CD8-positive, alpha-beta memory T cell (primary cell): ENCODE measurements around the gene TGIF2. TPM values are rescaled to one million over a fixed set of nuclear protein-coding genes. Genes with fewer than 3 reads are reported as not detected.

Source experiments
- CTCF ChIA-PET: fragments of 350-600 bp; sonication (Branson Sonifier 250); formaldehyde crosslinking; loops from one replicate; lab custom pipeline; 2021; ENCODE audit warnings: antibody characterized with exemption; lab: Charles Lee
- POLR2A ChIA-PET: fragments of 350-600 bp; sonication (Branson Sonifier 250); formaldehyde crosslinking; loops from one replicate; lab custom pipeline; 2021; ENCODE audit warnings: antibody characterized with exemption; lab: Charles Lee
- DNase-seq, 5 donors: peaks; one replicate each; pipeline versions ENCODE4 v3.0.0 to v3.0.0-alpha.2; 2020 to 2022; ENCODE audit warnings: mixed read lengths in 1 of 5
- H3K27ac ChIP-seq: one replicate; pipeline ENCODE4 v1.7.0; 2013; ENCODE audit warnings: low read depth, mild to moderate bottlenecking, low read length, moderate library complexity
- H3K27me3 ChIP-seq: 2 replicates; pipeline ENCODE4 v1.7.0; 2013; ENCODE audit warnings: low read length, mild to moderate bottlenecking; ENCODE audit not compliant: insufficient read depth, poor library complexity, severe bottlenecking
- H3K36me3 ChIP-seq: 2 replicates; pipeline ENCODE4 v1.7.0; 2013; ENCODE audit warnings: mild to moderate bottlenecking, low read length, moderate library complexity; ENCODE audit not compliant: insufficient read depth
- H3K4me1 ChIP-seq: 2 replicates; pipeline ENCODE4 v1.7.0; 2013; ENCODE audit warnings: mild to moderate bottlenecking, low read length, moderate library complexity; ENCODE audit not compliant: insufficient read depth
- H3K4me3 ChIP-seq: 2 replicates; pipeline ENCODE4 v1.7.0; 2013; ENCODE audit warnings: mild to moderate bottlenecking, low read length
- H3K9me3 ChIP-seq: 2 replicates; pipeline ENCODE4 v1.7.0; 2013; ENCODE audit warnings: mild to moderate bottlenecking, low read length
- H3K27ac Mint-ChIP-seq, 8 donors: one replicate each; pipeline ENCODE4 v1.8.0; 2020 to 2021; ENCODE audit warnings: mixed read lengths in 8 of 8, mild to moderate bottlenecking in 6 of 8, inconsistent platforms in 3 of 8, moderate library complexity in 3 of 8
- H3K27me3 Mint-ChIP-seq, 2 donors: one replicate each; pipeline ENCODE4 v1.8.0; 2020 to 2021; ENCODE audit warnings: mixed read lengths in 2 of 2, mild to moderate bottlenecking in 1 of 2, moderate library complexity in 1 of 2
- H3K36me3 Mint-ChIP-seq, 3 donors: one replicate each; pipeline ENCODE4 v1.8.0; 2020 to 2021; ENCODE audit warnings: mixed read lengths in 3 of 3, inconsistent platforms in 1 of 3, mild to moderate bottlenecking in 1 of 3
- H3K4me1 Mint-ChIP-seq, 3 donors: one replicate each; pipeline ENCODE4 v1.8.0; 2020 to 2021; ENCODE audit warnings: mixed read lengths in 3 of 3, inconsistent platforms in 1 of 3, mild to moderate bottlenecking in 1 of 3
- H3K4me3 Mint-ChIP-seq, 7 donors: one replicate each; pipeline ENCODE4 v1.8.0; 2020 to 2021; ENCODE audit warnings: mixed read lengths in 7 of 7, mild to moderate bottlenecking in 6 of 7, moderate library complexity in 4 of 7, inconsistent platforms in 2 of 7
- H3K9me3 Mint-ChIP-seq, 5 donors: one replicate each; pipeline ENCODE4 v1.8.0; 2020 to 2022; ENCODE audit warnings: mixed read lengths in 5 of 5, mild to moderate bottlenecking in 3 of 5, moderate library complexity in 2 of 5, inconsistent platforms in 1 of 5
- polyA plus RNA-seq: library from polyadenylated mRNA; unstranded; fragments of 300-500 nt; fragmentation: Illumina TruSeq; gene quantifications from one replicate; pipeline ENCODE4 v1.2.3, GENCODE V29; 2021
- total RNA-seq, 2 experiments: library from RNA; stranded (reverse); gene quantifications; one replicate each; pipeline ENCODE4 v1.2.3, GENCODE V29; 2021

TGIF2 gene
- total and polyA plus RNA-seq, 3 experiments from 2014 or later: 24.6 to 49.8 (median 46.1) TPM

- Histone ChIP-seq H3K4me3 (no peak overlapping the region), H3K27me3 (no peaks in the 10 kb centered on the region), H3K9me3 (peaks cover 7% of the 10 kb centered on the region), H3K4me1 (peaks cover 15% of the 10 kb centered on the region), H3K27ac (no peak overlapping the region), H3K36me3 (no peaks in the 10 kb centered on the region)
- peak overlapping the region in 6 of 8 donors; percentile 12 to 98 (median 57) for H3K27ac Mint-ChIP-seq
- ChIA-PET CTCF (interaction anchor here (1.8 kb wide), 1 partner anchor 35 kb away, joined by 6 read pairs; the partner anchor contains the start of gene RAB5IF), POLR2A (no interaction called here)
- peaks cover 0 to 3% of the 10 kb centered on the region in 2 donors for H3K27me3 Mint-ChIP-seq
- H3K9me3 Mint-ChIP-seq: peaks cover under 1 to 11% (median 4%) of the 10 kb centered on the region in 5 donors
- DNase-seq: no peak
- peaks cover 0 to 4% (median 1%) of the 10 kb centered on the region in 3 donors for H3K36me3 Mint-ChIP-seq
- no peak overlapping the region for H3K4me3 Mint-ChIP-seq
- H3K4me1 Mint-ChIP-seq: peaks cover 17 to 23% (median 21%) of the 10 kb centered on the region in 3 donors
Observed at GRCh38 chr20:36569847-36570429, 3.5 kb upstream of the TGIF2 start.

- Mint-ChIP-seq H3K9me3 (peaks cover 0 to under 1% (median 0%) of the 10 kb centered on the region in 5 donors), H3K4me1 (peaks cover 30 to 40% (median 37%) of the 10 kb centered on the region in 3 donors), H3K36me3 (peaks cover 0 to 10% (median 0%) of the 10 kb centered on the region in 3 donors), H3K4me3 (peak overlapping the region; percentile 86 to 94 (median 90)), H3K27me3 (peaks cover 0 to 3% of the 10 kb centered on the region in 2 donors), H3K27ac (peak overlapping the region; percentile 97 to 100 (median 98))
- Histone ChIP-seq H3K4me1 (peaks cover 27% of the 10 kb centered on the region), H3K27me3 (no peaks in the 10 kb centered on the region), H3K4me3 (peak overlapping the region; percentile 52), H3K27ac (peak overlapping the region; percentile 91), H3K9me3 (no peaks in the 10 kb centered on the region), H3K36me3 (no peaks in the 10 kb centered on the region)
- ChIA-PET CTCF (interaction anchor here (1.0 to 4.2 kb wide), 8 partner anchors 12 to 183 kb away, joined by 3 to 42 read pairs (median 5); partner anchors contain the start of gene RAB5IF), POLR2A (interaction anchor here (0.5 to 3.7 kb wide), 9 partner anchors 21 to 192 kb away, joined by 3 to 49 read pairs (median 5); partner anchors contain the start of genes RAB5IF and SLA2)
- peak in 1 of 5 donors; percentile 43 for DNase-seq
Observed at GRCh38 chr20:36571564-36572504, 1.6 kb upstream of the TGIF2 start.

GRCh38 chr20:36572701-36573102, 695 bp upstream of the TGIF2 start:
- CTCF ChIA-PET: interaction anchor here (0.5 to 4.2 kb wide), 10 partner anchors 13 to 182 kb away, joined by 3 to 42 read pairs (median 6); partner anchors contain the start of gene RAB5IF
- H3K27me3 Mint-ChIP-seq: peaks cover 0 to 3% of the 10 kb centered on the region in 2 donors

GRCh38 chr20:36573798-36574365, 485 bp downstream of the TGIF2 start:
- Histone ChIP-seq H3K9me3 (no peaks in the 10 kb centered on the region), H3K4me1 (peaks cover 33% of the 10 kb centered on the region), H3K27ac (peak overlapping the region; percentile 91), H3K27me3 (no peaks in the 10 kb centered on the region), H3K36me3 (peaks cover 6% of the 10 kb centered on the region), H3K4me3 (peak overlapping the region; percentile 60)
- peak overlapping the region in 6 of 8 donors; percentile 32 to 92 (median 77) for H3K27ac Mint-ChIP-seq
- peak overlapping the region; percentile 50 to 93 (median 90) for H3K4me3 Mint-ChIP-seq
- peaks cover 0 to 3% of the 10 kb centered on the region in 2 donors for H3K27me3 Mint-ChIP-seq
- DNase-seq: peak in 4 of 5 donors; percentile 29 to 67 (median 35)
- CTCF ChIA-PET: interaction anchor here (1.1 to 4.2 kb wide), 8 partner anchors 11 to 181 kb away, joined by 3 to 42 read pairs (median 6); partner anchors contain the start of gene RAB5IF
- peaks cover 30 to 40% (median 37%) of the 10 kb centered on the region in 3 donors for H3K4me1 Mint-ChIP-seq
- POLR2A ChIA-PET: interaction anchor here (0.6 to 3.7 kb wide), 12 partner anchors 9 to 605 kb away, joined by 3 to 49 read pairs (median 4); partner anchors contain the start of genes DSN1, MROH8, RAB5IF and RPN2
- peaks cover 0 to 19% (median 0%) of the 10 kb centered on the region in 3 donors for H3K36me3 Mint-ChIP-seq
- H3K9me3 Mint-ChIP-seq: no peaks in the 10 kb centered on the region

More at GRCh38 chr20:36572701-36573102, 695 bp upstream of the TGIF2 start:
- peak in 3 of 5 donors; percentile 47 to 82 (median 48) for DNase-seq
- Histone ChIP-seq H3K9me3 (no peaks in the 10 kb centered on the region), H3K27ac (peak overlapping the region; percentile 91), H3K4me1 (peaks cover 28% of the 10 kb centered on the region), H3K4me3 (peak overlapping the region; percentile 52), H3K36me3 (no peaks in the 10 kb centered on the region), H3K27me3 (no peaks in the 10 kb centered on the region)
- POLR2A ChIA-PET: interaction anchor here (0.5 to 3.7 kb wide), 10 partner anchors 15 to 606 kb away, joined by 3 to 49 read pairs (median 4); partner anchors contain the start of genes MROH8, RAB5IF, RPN2 and SLA2
- H3K36me3 Mint-ChIP-seq: peaks cover 0 to 10% (median 0%) of the 10 kb centered on the region in 3 donors
- peak overlapping the region; percentile 97 to 100 (median 98) for H3K27ac Mint-ChIP-seq
- H3K4me1 Mint-ChIP-seq: peaks cover 30 to 40% (median 37%) of the 10 kb centered on the region in 3 donors
- H3K4me3 Mint-ChIP-seq: peak overlapping the region; percentile 86 to 94 (median 90)
- H3K9me3 Mint-ChIP-seq: no peaks in the 10 kb centered on the region

- Mint-ChIP-seq H3K4me3 (peak overlapping the region; percentile 82 to 96 (median 93)), H3K27ac (peak overlapping the region; percentile 81 to 98 (median 96)), H3K4me1 (peaks cover 30 to 40% (median 37%) of the 10 kb centered on the region in 3 donors), H3K36me3 (peaks cover 0 to 25% (median 3%) of the 10 kb centered on the region in 3 donors), H3K27me3 (peaks cover 0 to 3% of the 10 kb centered on the region in 2 donors), H3K9me3 (no peaks in the 10 kb centered on the region)
- Histone ChIP-seq H3K4me3 (peak overlapping the region; percentile 66), H3K27me3 (no peaks in the 10 kb centered on the region), H3K4me1 (peaks cover 33% of the 10 kb centered on the region), H3K36me3 (peaks cover 10% of the 10 kb centered on the region), H3K27ac (peak overlapping the region; percentile 91), H3K9me3 (no peaks in the 10 kb centered on the region)
- POLR2A ChIA-PET: interaction anchor here (1.5 to 3.7 kb wide), 6 partner anchors 11 to 71 kb away, joined by 5 to 49 read pairs (median 14); partner anchors contain the start of genes RAB5IF and SLA2
- DNase-seq: peak; percentile 35 to 70 (median 57)
- CTCF ChIA-PET: interaction anchor here (0.8 to 4.2 kb wide), 8 partner anchors 10 to 30 kb away, joined by 3 to 42 read pairs (median 6); partner anchors contain the start of gene RAB5IF
Observed at GRCh38 chr20:36574366-36575135, 1.2 kb downstream of the TGIF2 start.

GRCh38 chr20:36576081-36576445, 2.7 kb downstream of the TGIF2 start:
- H3K36me3 Mint-ChIP-seq: peaks cover 0 to 36% (median 9%) of the 10 kb centered on the region in 3 donors
- H3K36me3 ChIP-seq: peaks cover 21% of the 10 kb centered on the region
- peak overlapping the region; percentile 9 to 96 (median 82) for H3K4me3 Mint-ChIP-seq
- CTCF ChIA-PET: interaction anchor here (1.2 to 4.2 kb wide), 5 partner anchors 13 to 29 kb away, joined by 3 to 42 read pairs (median 6); partner anchors contain the start of gene RAB5IF
- H3K27me3 ChIP-seq: no peaks in the 10 kb centered on the region
- H3K9me3 Mint-ChIP-seq: no peaks in the 10 kb centered on the region
- H3K27me3 Mint-ChIP-seq: peaks cover 0 to 3% of the 10 kb centered on the region in 2 donors
- POLR2A ChIA-PET: interaction anchor here (0.6 to 2.1 kb wide), 4 partner anchors 11 to 30 kb away, joined by 3 to 17 read pairs (median 9); partner anchors contain the start of gene RAB5IF
- H3K4me3 ChIP-seq: no peak overlapping the region
- no peaks in the 10 kb centered on the region for H3K9me3 ChIP-seq
- peak overlapping the region; percentile 17 to 97 (median 87) for H3K27ac Mint-ChIP-seq
- peaks cover 33 to 44% (median 42%) of the 10 kb centered on the region in 3 donors for H3K4me1 Mint-ChIP-seq
- no peak overlapping the region for H3K27ac ChIP-seq
- peaks cover 33% of the 10 kb centered on the region for H3K4me1 ChIP-seq
- no peak for DNase-seq
